ENCODE data around the gene FGA.

Gene FGA

GRCh38 chr4:154609532-154609931 is 19.0 kb upstream of the FGA start:
- TF ChIP-seq CTCF (IDR thresholded peaks at IDR 0.05; ENCODE audit: low read depth, low read length), result no peak
- no peak overlapping the region for H3K4me3 ChIP-seq (replicated peaks in 1 of 2; ENCODE audit: low read depth in 2 of 2, low read length in 2 of 2)
- no peak for DNase-seq (ENCODE audit: low read depth in 2 of 2)

- TF ChIP-seq CTCF (IDR thresholded peaks at IDR 0.05; ENCODE audit: low read depth, low read length), result no peak
- H3K4me3 ChIP-seq (replicated peaks in 1 of 2; ENCODE audit: low read depth in 2 of 2, low read length in 2 of 2), result no peak overlapping the region
- DNase-seq (ENCODE audit: low read depth in 2 of 2), result no peak
These were observed 18.1 kb upstream of the FGA start for GRCh38 chr4:154608361-154609252.

- H3K4me3 ChIP-seq (replicated peaks in 1 of 2; ENCODE audit: low read depth in 2 of 2, low read length in 2 of 2), result no peak overlapping the region
- no peak for DNase-seq (ENCODE audit: low read depth in 2 of 2)
- no peak for TF ChIP-seq CTCF (IDR thresholded peaks at IDR 0.05; ENCODE audit: low read depth, low read length)
These were observed 16.5 kb upstream of the FGA start for GRCh38 chr4:154606728-154607723.

- TF ChIP-seq CTCF (IDR thresholded peaks at IDR 0.05; ENCODE audit: low read depth, low read length), result no peak
- H3K4me3 ChIP-seq (replicated peaks in 1 of 2; ENCODE audit: low read depth in 2 of 2, low read length in 2 of 2), result no peak overlapping the region
- DNase-seq (ENCODE audit: low read depth in 2 of 2), result no peak
These were observed 14.2 kb upstream of the FGA start for GRCh38 chr4:154604696-154605200.

GRCh38 chr4:154603033-154603943 is 12.7 kb upstream of the FGA start:
- no peak for TF ChIP-seq CTCF (IDR thresholded peaks at IDR 0.05; ENCODE audit: low read depth, low read length)
- DNase-seq (ENCODE audit: low read depth in 2 of 2), result no peak
- H3K4me3 ChIP-seq (replicated peaks in 1 of 2; ENCODE audit: low read depth in 2 of 2, low read length in 2 of 2), result no peak overlapping the region
